Measurements from ENCODE around the gene HES4. TPM values are rescaled to one million over a fixed set of nuclear protein-coding genes. Genes with fewer than 3 reads are reported as not detected.

The HES4 gene
- total RNA-seq, 1 experiment from 2014 or later: 145 TPM

GRCh38 chr1:958823-959730, 40.8 kb downstream of the HES4 start, which contains the start of gene NOC2L:
Gene NOC2L (minus strand): TSS chr1:959256. CDS start chr1:959240, 16 bp downstream.
- peak within 1 kb of the TSS; percentile 99 for H3K27ac ChIP-seq (ENCODE audit: low read depth, low read length)
- no peaks in the 10 kb centered on the region for H3K9me3 ChIP-seq (ENCODE audit: control insufficient read depth in 1 of 2, insufficient read depth in 1 of 2, low read depth in 1 of 2, low read length in 2 of 2)
- ChIA-PET CTCF (interaction anchor here (1.1 kb wide), 1 partner anchor 54 kb away, joined by 3 read pairs; no protein-coding TSS in a partner anchor), RAD21 (ENCODE audit: low non-redundant PET in 1 of 2, low total read pairs in 2 of 2, uncharacterized antibody in 2 of 2, unreplicated experiment in 2 of 2) (no interaction called here), POLR2A (interaction anchor here (1.2 kb wide), 1 partner anchor 17 kb away, joined by 3 read pairs; no protein-coding TSS in a partner anchor)
- peak within 1 kb of the TSS; percentile 85 for H3K4me2 ChIP-seq (ENCODE audit: low read length)
- H3K9ac ChIP-seq (ENCODE audit: low read length): peak within 1 kb of the TSS; percentile 97
- no peak for DNase-seq (ENCODE audit: low read depth, low spot score)
- H3K27me3 ChIP-seq (ENCODE audit: insufficient read depth, low read length): no peaks in the 10 kb centered on the region
- peak within 1 kb of the TSS; percentile 92 to 93 for H3K4me3 ChIP-seq (replicated peaks in 1 of 2; ENCODE audit: low read depth in 1 of 2, low read length in 2 of 2)
- H3K4me1 ChIP-seq (ENCODE audit: control insufficient read depth in 1 of 2, insufficient read depth in 2 of 2, low read length in 2 of 2): peaks cover 10 to 17% of the 10 kb centered on the region in 2 experiments
- intact Hi-C loops (cut with micrococcal nuclease): no loop called here
- no peaks in the 10 kb centered on the region for H3K9me2 ChIP-seq (ENCODE audit: insufficient read depth)
- peaks cover 75% of the 10 kb centered on the region for H3K79me2 ChIP-seq (ENCODE audit: insufficient read depth, low read length)
- H2AFZ ChIP-seq (ENCODE audit: low read depth, low read length, poor library complexity, severe bottlenecking): no peak within 1 kb of the TSS
- peaks cover 29 to 41% of the 10 kb centered on the region in 2 experiments; a peak in 3 of 4 replicates for H3K36me3 ChIP-seq (ENCODE audit: control insufficient read depth in 1 of 2, insufficient read depth in 2 of 2, low read length in 2 of 2)
- TF ChIP-seq ZFX (IDR thresholded peaks at IDR 0.05) (no peak), MAX (IDR thresholded peaks at IDR 0.05) (no peak), CTCF (IDR thresholded peaks at IDR 0.05 in 2 of 3, conservative IDR thresholded peaks at IDR 0.05 in 1 of 3; ENCODE audit: borderline replicate concordance in 1 of 3, insufficient read depth in 1 of 3, low read depth in 2 of 3, low read length in 2 of 3) (no peak), YY1 (IDR thresholded peaks at IDR 0.05; ENCODE audit: extremely low read depth, insufficient replicate concordance, low read depth, low read length) (peak; percentile 91), ATF3 (IDR thresholded peaks at IDR 0.05) (no peak), ELF1 (IDR thresholded peaks at IDR 0.05; ENCODE audit: borderline replicate concordance, low read depth) (no peak), POLR2AphosphoS5 (IDR thresholded peaks at IDR 0.05; ENCODE audit: low read depth, low read length) (peak; percentile 84), SRF (IDR thresholded peaks at IDR 0.05; ENCODE audit: low read depth) (no peak)
- H4K20me1 ChIP-seq (ENCODE audit: insufficient read depth): no peaks in the 10 kb centered on the region; the same call in 1 of the 2 replicates
- ATAC-seq: peak; percentile 79
- BruUV-seq (replicated peaks): TSS peak; percentile 85

Data from HCT116 (cell line).